WTC11 (cell line): ENCODE data around the gene APRT. TPM values are rescaled to one million over a fixed set of nuclear protein-coding genes. Genes with fewer than 3 reads are reported as not detected.

ENCODE experiments used
- ATAC-seq: fragments of 200-7000 bp; cut with Tn5 transposase; 2 replicates; pipeline ENCODE4 v1.10.0; 2021; ENCODE audit warnings: mild to moderate bottlenecking, moderate library complexity
- CTCF ChIA-PET: fragments of 300-600 bp; sonication (Branson Sonifier 250); formaldehyde crosslinking; loops from one replicate; lab custom pipeline; 2021; ENCODE audit warnings: antibody characterized with exemption; lab: Charles Lee
- POLR2A ChIA-PET: fragments of 350-600 bp; sonication (Branson Sonifier 250); formaldehyde crosslinking; loops from one replicate; lab custom pipeline; 2021; ENCODE audit warnings: antibody characterized with exemption; lab: Charles Lee
- DNase-seq: peaks from one replicate; pipeline ENCODE4 v3.0.0; 2021; ENCODE audit warnings: low spot score
- H3K27ac Mint-ChIP-seq: 2 replicates; pipeline ENCODE4 v1.8.0; 2021; ENCODE audit warnings: mixed read lengths
- H3K27me3 Mint-ChIP-seq: 2 replicates; pipeline ENCODE4 v1.8.0; 2021; ENCODE audit warnings: low read depth, mild to moderate bottlenecking, moderate library complexity, mixed read lengths
- H3K36me3 Mint-ChIP-seq: 2 replicates; pipeline ENCODE4 v1.8.0; 2021; ENCODE audit warnings: mixed read lengths
- H3K4me1 Mint-ChIP-seq: 2 replicates; pipeline ENCODE4 v1.8.0; 2022; ENCODE audit warnings: mixed read lengths
- H3K4me3 Mint-ChIP-seq: 2 replicates; pipeline ENCODE4 v1.8.0; 2021; ENCODE audit warnings: mild to moderate bottlenecking, moderate library complexity, mixed read lengths
- H3K9me3 Mint-ChIP-seq: 2 replicates; pipeline ENCODE4 v1.8.0; 2021; ENCODE audit warnings: mixed read lengths
- AFF4 ChIP-seq: sonication (generic); formaldehyde crosslinking; IDR thresholded peaks from 2 replicates; pipeline ENCODE4 v1.8.1; 2023; ENCODE audit warnings: mild to moderate bottlenecking, missing genetic modification reagents, borderline replicate concordance
- ESRRA ChIP-seq: sonication (generic); formaldehyde crosslinking; IDR thresholded peaks from 2 replicates; pipeline ENCODE4 v1.8.1; 2022; ENCODE audit warnings: mild to moderate bottlenecking, missing genetic modification reagents, borderline replicate concordance
- FOXK1 ChIP-seq: sonication (generic); formaldehyde crosslinking; IDR thresholded peaks from 2 replicates; pipeline ENCODE4 v1.8.0; 2022; ENCODE audit warnings: mild to moderate bottlenecking, moderate library complexity, missing genetic modification reagents
- FOXP1 ChIP-seq: sonication (generic); formaldehyde crosslinking; IDR thresholded peaks from 2 replicates; pipeline ENCODE4 v1.8.0; 2022; ENCODE audit warnings: missing genetic modification reagents, mild to moderate bottlenecking, moderate library complexity, borderline replicate concordance
- IRF2 ChIP-seq: sonication (generic); formaldehyde crosslinking; IDR thresholded peaks from 2 replicates; pipeline ENCODE4 v1.8.0; 2022; ENCODE audit warnings: low read depth, missing genetic modification reagents, borderline replicate concordance
- PRDM15 ChIP-seq: sonication (generic); formaldehyde crosslinking; IDR thresholded peaks from 2 replicates; pipeline ENCODE4 v1.8.0; 2022; ENCODE audit warnings: missing genetic modification reagents
- SOX15 ChIP-seq: fragments of 250-450 bp; sonication (Bioruptor Pico); IDR thresholded peaks from 2 replicates; pipeline ENCODE4 v1.9.0; 2021; ENCODE audit warnings: mild to moderate bottlenecking
- SP1 ChIP-seq: sonication (generic); formaldehyde crosslinking; conservative IDR thresholded peaks from 2 replicates; pipeline ENCODE4 v1.8.1; 2022; ENCODE audit warnings: missing genetic modification reagents
- TEAD1 ChIP-seq: sonication (generic); formaldehyde crosslinking; IDR thresholded peaks from 2 replicates; pipeline ENCODE4 v1.8.0; 2022; ENCODE audit warnings: mild to moderate bottlenecking, missing genetic modification reagents
- ZBTB21 ChIP-seq: sonication (generic); formaldehyde crosslinking; IDR thresholded peaks from 2 replicates; pipeline ENCODE4 v1.8.1; 2023; ENCODE audit warnings: mild to moderate bottlenecking, missing genetic modification reagents, borderline replicate concordance
- ZMAT4 ChIP-seq: fragments of 250-450 bp; sonication (Bioruptor Pico); IDR thresholded peaks from 2 replicates; pipeline ENCODE4 v1.9.0; 2021; ENCODE audit warnings: mild to moderate bottlenecking
- total RNA-seq: library from RNA; stranded (reverse); gene quantifications from 3 replicates; pipeline ENCODE4 v1.2.3, GENCODE V29; 2021

The APRT gene
- total RNA-seq, 1 experiment from 2014 or later: 288 TPM

- Mint-ChIP-seq H3K27me3 (no peaks in the 10 kb centered on the region), H3K9me3 (no peaks in the 10 kb centered on the region), H3K4me1 (no peaks in the 10 kb centered on the region), H3K27ac (no peak overlapping the region), H3K4me3 (no peak overlapping the region), H3K36me3 (no peaks in the 10 kb centered on the region)
- TF ChIP-seq ESRRA (no peak), FOXP1 (CRISPR knock-in tag) (no peak), ZMAT4 (CRISPR knock-in tag) (no peak), IRF2 (CRISPR knock-in tag) (no peak), AFF4 (CRISPR knock-in tag) (no peak), SOX15 (CRISPR knock-in tag) (no peak), FOXK1 (no peak)
- no peak for DNase-seq
- POLR2A ChIA-PET: no interaction called here
- CTCF ChIA-PET: interaction anchor here (1.4 to 1.7 kb wide), 2 partner anchors 11 to 91 kb away, joined by 7 to 8 read pairs; no protein-coding TSS in a partner anchor
- no peak for ATAC-seq
Measured at GRCh38 chr16:88827727-88828126, 16.0 kb upstream of the APRT start.

- no peak overlapping the region for H3K27ac Mint-ChIP-seq
- no peaks in the 10 kb centered on the region for H3K4me1 Mint-ChIP-seq
- H3K36me3 Mint-ChIP-seq: no peaks in the 10 kb centered on the region
- TF ChIP-seq PRDM15 (CRISPR knock-in tag): no peak
- CTCF ChIA-PET: interaction anchor here (0.6 to 1.7 kb wide), 4 partner anchors 10 to 89 kb away, joined by 3 to 7 read pairs (median 4); no protein-coding TSS in a partner anchor
- DNase-seq: no peak
- no peak for ATAC-seq
- POLR2A ChIA-PET: no interaction called here
- no peak overlapping the region for H3K4me3 Mint-ChIP-seq
- no peaks in the 10 kb centered on the region for H3K9me3 Mint-ChIP-seq
- H3K27me3 Mint-ChIP-seq: no peaks in the 10 kb centered on the region
Measured at GRCh38 chr16:88826070-88826840, 14.5 kb upstream of the APRT start.

GRCh38 chr16:88825146-88825545 is 13.4 kb upstream of the APRT start:
- no peaks in the 10 kb centered on the region for H3K4me1 Mint-ChIP-seq
- no peaks in the 10 kb centered on the region for H3K27me3 Mint-ChIP-seq
- ChIA-PET CTCF (no interaction called here), POLR2A (no interaction called here)
- no peak for DNase-seq
- ATAC-seq: no peak
- TF ChIP-seq ZBTB21 (CRISPR knock-in tag) (no peak), TEAD1 (CRISPR knock-in tag) (no peak), SP1 (no peak)
- no peak overlapping the region for H3K4me3 Mint-ChIP-seq
- H3K27ac Mint-ChIP-seq: no peak overlapping the region
- no peaks in the 10 kb centered on the region for H3K36me3 Mint-ChIP-seq
- no peaks in the 10 kb centered on the region for H3K9me3 Mint-ChIP-seq
